Left colon (tissue), 2 donors: ENCODE data around the gene GPR119. TPM values are rescaled to one million over a fixed set of nuclear protein-coding genes. Genes with fewer than 3 reads are reported as not detected.
"Not testable (repeated sequence)": the region's sequence is repeated elsewhere in the genome, so short reads cannot be mapped to it uniquely, and the experiment has no call there.

Source experiments
- ATAC-seq: fragments of 200-7000 bp; cut with Tn5 transposase; one replicate; pipeline ENCODE4 v1.9.1; 2020; ENCODE audit warnings: mild to moderate bottlenecking, moderate library complexity
- DNase-seq, 2 donors: peaks; one replicate each; pipeline ENCODE4 v3.0.0-alpha.2; 2020
- intact Hi-C, 2 donors: fragments of 100-400 bp; cut with DNase I in 1 of 2; cut with micrococcal nuclease in 1 of 2; formaldehyde crosslinking; loops; one replicate each; pipeline versions ENCODE4 v1.11.2 to v1.14.0; 2022; cut with DNase I, micrococcal nuclease
- long read RNA-seq: library from polyadenylated mRNA; unstranded; transcript quantifications from one replicate; pipeline ENCODE4 v2.0.0, GENCODE V29; 2021
- total RNA-seq, 2 donors: library from RNA; stranded (reverse); fragmentation: NEBNext Ultra II Directional; extraction: Animal tissue kit (Norgen Biotek cat#: 25700); gene quantifications; one replicate each; pipeline ENCODE4 v1.2.1, GENCODE V29; 2021
- donor health status: DM: no; HTN: no; CAD: no.
- donor health status: DM: yes; HTN: yes; CAD: no.

The GPR119 gene
- under 1 TPM; 0.31 to 0.78 TPM for total RNA-seq
- long read RNA-seq = 0 reads

DNA sequence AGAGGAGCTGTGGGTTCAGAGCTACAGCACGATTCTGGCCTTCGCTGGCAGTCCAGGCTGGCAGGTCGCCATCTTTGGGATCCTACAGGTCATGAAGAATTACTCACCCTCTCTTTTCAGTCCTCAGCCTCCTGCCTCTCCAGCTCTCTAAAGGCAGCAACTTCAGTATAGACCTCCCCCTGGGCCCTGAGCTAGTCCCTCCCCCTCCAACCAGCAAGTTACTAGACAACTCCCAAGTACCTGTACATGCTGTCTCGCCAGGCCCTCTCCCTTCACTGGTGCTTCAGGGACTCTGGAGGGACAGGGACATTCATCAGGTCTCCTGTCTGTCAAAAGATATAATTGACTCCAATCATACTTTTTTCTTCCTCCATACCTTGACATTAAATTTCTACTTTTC, at the start of gene GPR119:
Gene GPR119, minus strand, starts transcription at position 155 of the 400 bp plus-strand sequence. CDS start 227 bp downstream, outside the sequence.
- ATAC-seq (no peak), DNase-seq (no peak)
- intact Hi-C loops = no loop called here

DNA sequence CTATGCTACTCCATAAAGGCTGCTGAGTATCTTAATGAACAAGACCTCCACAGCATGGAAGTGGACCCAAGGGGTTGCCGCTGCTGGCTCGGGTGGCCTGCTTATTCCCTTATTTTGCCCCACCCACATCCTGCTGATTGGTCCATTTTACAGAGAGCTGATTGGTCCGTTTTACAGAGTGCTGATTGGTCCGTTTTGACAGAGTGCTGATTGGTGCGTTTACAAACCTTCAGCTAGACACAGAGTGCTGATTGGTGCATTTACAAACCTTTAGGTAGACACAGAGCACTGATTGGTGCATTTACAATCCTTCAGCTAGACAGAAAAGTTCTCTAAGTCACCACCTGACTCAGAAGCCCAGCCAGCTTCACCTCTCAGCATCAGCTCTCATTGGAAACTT, 43.8 kb upstream of the GPR119 start:
- ATAC-seq, intact Hi-C loops, DNase-seq: not testable (repeated sequence)

DNA sequence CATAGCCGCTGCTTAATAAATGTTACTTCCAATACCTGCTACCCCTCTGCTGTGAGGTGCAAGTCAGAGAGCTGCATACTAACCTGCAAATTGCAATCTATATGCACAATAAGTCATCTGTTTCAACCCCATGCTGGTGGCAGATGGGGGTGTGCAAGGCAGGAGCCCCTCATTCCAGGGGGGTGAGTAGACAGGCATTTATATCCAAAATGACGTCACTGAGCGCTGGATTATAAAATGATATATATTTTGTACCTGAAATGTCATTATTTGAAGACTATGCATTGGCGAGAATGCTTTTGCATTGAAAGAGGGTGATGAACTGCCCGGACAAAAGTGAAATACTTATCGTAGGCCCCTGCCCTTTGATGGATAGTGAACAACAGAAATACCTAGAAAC, 41.1 kb upstream of the GPR119 start:
- DNase-seq (no peak), ATAC-seq (no peak)
- intact Hi-C loops = no loop called here

DNA sequence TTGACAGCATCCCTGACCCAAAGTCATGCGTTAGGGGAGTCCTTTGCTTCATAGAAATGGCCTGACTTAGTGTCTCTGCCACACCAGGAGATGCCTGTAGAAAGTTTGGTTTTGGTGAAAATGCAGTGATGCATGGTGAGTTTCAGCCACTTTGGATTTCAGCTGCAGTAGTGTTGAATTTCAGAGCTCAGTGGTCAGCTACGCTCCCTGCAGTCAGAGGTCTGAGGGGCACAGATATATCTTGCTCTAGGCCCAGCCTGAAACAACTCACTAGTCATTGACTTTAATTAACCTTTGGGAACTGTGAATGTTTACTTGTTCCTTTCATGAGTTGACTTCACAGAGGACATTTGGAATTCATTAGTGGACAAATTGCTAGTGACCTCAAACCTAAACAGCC, 33.8 kb upstream of the GPR119 start:
- DNase-seq = no peak
- ATAC-seq = no peak
- intact Hi-C loops = no loop called here

DNA sequence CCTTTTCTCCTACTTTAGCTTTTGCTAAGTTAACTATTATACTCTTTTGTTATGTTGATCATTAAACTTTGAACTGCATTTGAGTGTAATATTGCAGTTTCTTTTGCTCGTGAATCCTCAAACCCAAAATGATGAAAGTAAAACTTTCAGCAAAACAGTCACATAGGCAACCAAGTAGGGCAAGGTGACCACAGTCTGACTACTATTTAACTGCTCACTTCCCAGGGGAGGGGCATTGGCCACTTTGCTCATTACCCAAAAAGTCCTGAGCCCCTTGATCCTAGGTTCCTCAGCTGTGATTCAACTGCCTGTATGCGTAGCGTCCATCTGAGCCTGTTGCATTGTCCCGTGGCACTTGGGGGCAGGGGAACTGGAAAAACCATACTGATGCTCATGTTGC, 33.3 kb upstream of the GPR119 start:
- ATAC-seq = no peak
- no peak for DNase-seq
- intact Hi-C loops = no loop called here

DNA sequence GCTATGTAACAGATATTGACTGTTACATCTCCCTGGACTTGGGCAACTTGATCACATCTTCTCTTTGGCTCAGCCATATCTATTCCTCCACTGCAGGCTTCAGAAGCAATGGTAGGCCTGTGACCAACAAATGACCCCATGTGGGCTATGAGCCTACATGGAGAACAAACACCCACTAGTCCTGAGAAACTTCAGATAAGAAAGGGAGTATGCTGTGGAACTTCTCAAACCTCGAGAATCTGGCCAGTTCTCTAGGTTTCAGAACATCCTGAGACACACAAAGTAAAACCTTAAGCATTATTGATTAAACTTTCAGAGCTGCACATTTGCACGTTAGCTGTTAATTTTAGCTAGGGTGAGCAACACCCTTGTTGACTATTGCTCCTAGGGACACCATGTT, 32.6 kb upstream of the GPR119 start:
- intact Hi-C loops = no loop called here
- DNase-seq (no peak), ATAC-seq (no peak)

DNA sequence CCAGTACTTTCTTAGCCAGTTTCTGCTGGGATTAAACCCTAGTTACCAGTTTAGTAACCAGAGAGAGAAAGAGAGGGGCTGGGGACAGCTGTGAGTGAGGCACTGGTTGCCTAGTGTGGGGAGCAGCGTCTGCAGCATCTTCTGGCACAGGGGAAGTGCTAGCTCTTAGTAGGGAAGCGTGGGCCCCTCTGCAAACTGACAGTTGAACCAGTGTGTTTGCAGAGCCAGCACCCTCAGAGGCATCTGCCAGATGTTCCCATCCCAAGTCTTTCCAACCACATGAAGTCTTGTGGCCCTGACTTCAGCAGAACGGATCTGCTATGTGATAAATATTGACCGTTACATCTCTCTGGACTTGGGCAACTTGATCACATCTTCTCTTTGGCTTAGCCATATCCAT, 31.3 kb upstream of the GPR119 start:
- no peak for DNase-seq
- intact Hi-C loops = no loop called here
- ATAC-seq = no peak

DNA sequence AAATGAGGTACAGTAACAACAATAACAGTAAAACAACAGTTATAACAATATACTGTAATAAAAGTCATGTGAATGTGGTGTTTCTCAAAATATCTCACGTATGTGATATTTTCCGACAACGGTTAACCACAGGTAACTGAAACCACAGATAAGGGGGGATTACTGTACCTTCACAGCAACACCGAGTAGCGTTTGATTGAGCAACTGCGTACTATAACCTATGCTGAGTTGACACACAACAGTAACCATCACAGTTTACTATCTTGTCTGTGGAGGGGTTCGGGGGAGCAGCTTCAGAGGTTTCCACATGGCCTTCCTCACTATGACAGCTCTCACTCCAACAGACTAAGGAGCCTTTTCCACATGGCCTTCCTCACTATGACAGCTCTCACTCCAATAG, 29.7 kb upstream of the GPR119 start:
- DNase-seq (no peak), ATAC-seq (no peak)
- intact Hi-C loops = no loop called here

DNA sequence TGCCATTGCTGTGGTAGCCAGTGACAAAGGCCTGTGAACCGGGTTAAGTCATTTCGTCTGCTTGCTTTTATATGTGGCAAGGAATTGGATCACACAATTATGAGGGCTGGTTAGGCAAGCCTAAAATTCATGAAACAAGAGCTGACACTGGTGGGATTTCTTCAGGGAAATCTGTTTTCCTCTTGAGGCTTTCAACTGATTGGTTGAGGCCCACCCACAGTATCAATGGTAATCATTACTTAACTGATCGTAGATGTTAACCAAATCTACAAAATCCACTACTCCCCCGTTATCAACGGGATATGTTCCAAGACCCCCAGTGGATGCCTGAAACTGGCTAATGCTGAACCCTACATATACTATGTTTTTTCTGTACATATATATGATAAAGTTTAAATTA, 29.3 kb upstream of the GPR119 start:
- DNase-seq = no peak
- ATAC-seq = no peak
- intact Hi-C loops = no loop called here

DNA sequence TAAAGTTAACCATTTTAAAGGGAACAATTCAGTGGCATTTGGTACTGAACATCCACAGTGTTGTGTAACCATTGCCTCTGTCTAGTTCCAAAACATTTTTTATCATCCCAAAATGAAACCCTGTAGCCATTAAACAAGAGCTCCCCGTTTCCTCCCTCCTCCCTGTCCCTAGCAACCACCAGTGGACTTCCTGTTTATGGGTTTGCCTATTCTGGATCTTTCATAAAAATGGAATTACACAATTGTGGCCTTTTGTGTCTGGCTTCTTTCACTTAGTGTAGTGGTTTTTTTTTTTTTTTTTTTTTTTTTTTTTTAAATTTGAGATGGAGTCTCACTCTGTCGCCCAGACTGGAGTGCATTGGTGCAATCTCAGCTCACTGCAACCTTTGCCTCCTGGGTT, 27.9 kb upstream of the GPR119 start:
- intact Hi-C loops = no loop called here
- DNase-seq (no peak), ATAC-seq (no peak)

DNA sequence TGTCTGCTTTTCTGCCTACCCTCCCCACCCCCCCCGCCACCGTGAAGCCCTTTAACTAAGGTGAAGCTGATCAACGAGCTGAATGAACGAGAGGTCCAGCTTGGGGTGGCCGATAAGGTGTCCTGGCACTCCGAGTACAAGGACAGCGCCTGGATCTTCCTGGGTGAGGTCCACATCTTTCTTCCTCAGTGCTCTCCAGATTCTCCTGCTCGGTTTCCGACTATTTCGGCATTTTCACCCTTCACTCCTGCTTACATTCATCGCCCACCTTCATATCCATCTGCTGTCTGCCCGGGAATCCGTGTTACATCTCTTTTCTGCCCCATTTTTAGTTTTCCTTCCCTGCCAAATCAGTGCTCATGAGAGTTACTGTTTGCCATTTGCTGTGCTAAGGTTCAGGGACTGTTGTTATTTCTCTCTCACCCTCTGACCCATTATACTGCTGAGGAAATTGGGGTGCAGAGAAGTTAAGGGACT, 16.8 kb upstream of the GPR119 start:
- intact Hi-C loops = no loop called here
- no peak for DNase-seq
- peak; percentile 32 for ATAC-seq

DNA sequence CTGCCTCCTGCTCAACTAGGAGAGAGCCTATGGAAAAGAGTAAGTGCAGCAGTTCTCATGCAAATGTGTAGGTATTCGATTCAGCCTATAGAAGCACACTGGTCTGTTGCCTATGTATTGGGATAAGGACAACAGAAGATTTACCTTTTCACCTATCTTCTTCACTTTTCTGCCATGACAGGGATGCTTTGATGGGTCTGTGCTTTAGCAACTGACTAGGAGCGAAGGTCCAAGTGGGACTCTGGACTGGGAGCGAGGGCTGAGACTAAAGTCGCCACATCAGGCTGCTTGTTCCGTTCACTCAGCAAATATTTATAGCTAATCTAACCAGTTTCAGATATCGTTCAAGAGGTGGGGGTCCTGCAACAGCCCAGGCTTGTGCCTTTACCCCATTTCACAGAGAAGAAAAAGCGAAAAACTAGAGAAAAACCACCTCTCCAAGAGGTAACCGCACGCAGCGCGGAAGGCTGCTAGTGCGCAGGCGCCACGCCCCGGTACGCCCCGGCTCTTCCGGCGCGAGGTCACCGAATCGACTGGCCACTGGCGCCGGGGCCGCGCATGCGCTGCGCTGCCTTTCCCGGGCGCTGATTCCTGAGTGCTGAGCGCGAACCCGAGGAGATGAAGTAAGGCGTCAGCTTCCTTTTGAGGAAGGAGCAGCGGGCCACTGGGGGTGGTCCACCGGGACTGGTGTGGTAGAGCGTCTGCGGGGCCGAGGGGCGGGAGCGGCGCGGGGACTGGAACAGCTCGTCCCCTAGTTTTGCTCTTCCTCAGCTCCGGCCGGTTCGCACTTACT, 16.1 kb upstream of the GPR119 start, which contains the start of gene RBMX2:
Gene RBMX2, plus strand, starts transcription at position 573 of the 793 bp plus-strand sequence. Its CDS starts 46 bp downstream, at position 619.
- DNase-seq (peak; percentile 65 to 74), ATAC-seq (peak; percentile 99)
- intact Hi-C loops = no loop called here

DNA sequence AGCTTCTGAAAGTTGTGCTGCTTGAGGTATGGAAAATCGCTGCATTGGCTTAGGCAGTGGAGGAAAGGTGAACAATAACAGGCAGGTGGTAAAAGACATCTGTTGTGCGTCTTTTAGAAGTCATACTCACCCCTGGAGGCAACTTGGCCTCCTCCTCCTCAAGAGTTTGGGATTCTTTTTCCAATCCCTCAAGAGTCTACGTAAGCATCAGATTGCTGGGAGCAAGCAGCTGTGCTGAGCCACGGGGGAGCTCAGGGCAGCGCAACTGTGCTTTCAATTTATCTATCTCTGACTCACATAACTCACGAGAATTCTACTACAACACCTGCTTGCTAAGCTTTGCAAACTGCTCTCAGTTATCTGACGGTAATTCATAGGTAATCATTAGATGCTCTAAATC, 9.9 kb upstream of the GPR119 start:
- ATAC-seq = no peak

DNA sequence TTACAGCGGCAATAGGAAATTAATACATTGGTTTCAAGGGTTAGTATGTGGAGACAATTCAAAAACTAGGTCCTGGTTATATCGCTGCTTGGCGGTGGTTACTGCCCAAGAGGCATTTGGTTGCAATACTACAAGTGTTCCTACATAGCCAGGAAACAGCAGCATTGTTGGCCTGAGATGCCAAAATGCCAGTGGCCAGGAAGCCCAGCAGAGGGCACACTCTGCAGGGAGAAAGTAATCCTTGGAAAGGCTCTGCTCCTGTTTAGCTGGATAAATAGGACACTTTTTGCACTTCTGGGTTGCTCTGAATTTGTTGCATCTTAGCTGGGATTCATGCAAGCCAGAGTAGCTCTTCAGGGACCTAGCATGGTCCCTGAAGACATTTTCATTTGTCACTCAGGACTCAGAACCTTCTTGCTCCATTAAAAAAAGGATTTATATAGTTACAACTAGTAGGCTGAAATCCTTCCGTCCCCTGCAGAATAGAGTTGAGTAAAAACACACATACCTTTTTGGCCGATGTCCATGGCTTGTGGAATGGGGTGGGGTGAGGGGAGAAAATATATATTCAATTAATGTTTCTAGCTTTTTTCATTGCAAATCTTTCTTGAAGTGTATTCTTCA, 8.1 kb upstream of the GPR119 start:
- ATAC-seq = peak; percentile 58
- DNase-seq = peak in 1 of 2 donors; percentile 21
- intact Hi-C loops = loop anchor here in 1 of 2 donors (5.0 kb wide), 1 partner anchor 524 kb away; no protein-coding TSS in a partner anchor

More for the DNA sequence above, 9.9 kb upstream of the GPR119 start:
- no peak for DNase-seq
- intact Hi-C loops = no loop called here

DNA sequence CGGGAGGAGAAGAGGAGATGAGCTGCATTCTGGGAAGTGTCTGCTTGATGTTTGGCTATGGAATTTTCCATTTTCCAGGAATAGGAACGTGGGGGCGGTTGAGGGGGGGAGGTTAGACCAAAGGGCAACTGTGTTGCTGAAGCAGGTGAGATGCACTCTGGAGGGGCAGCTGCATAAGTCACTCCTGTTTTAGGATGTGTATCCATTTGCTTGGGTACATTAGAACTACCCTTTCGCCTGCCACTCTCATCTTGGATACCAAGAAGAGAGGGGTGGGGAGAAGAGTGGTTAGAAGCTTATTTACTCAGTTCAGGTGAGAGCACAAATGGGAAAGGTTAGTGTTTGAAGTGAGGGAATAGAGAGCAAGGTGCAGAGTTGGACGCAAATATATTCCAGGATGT, 934 bp upstream of the GPR119 start:
- intact Hi-C loops = no loop called here
- ATAC-seq (no peak), DNase-seq (no peak)

DNA sequence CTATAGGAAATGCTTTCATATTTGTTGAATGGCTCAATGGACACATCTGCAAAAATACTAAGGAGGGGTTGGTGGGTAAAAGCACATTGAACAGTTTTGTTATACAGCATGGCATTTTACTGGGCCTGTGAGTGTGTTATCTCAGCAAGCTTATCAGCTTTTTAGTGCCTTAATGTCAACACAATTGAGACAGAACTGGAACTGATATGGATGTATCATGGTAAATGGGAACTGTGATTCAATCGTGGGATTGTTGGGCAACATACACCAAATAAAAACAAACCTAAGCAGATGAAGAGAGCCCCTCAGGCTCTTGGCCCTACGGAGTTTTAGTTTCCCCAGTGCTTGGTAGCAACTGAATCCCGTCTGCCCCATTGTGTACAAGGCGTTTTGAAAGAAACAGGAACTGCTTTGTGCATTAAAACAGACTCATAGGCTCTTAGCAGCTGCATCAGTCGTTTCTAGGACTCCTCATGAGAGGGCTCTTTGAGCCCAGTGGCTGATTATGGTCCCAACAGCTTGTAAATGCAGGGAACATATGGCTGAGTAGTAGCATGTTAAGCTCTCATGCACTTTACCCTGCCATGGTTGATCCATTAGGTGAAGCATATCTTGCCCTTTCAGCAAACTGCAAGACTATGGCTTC, 7.3 kb downstream of the GPR119 start:
- ATAC-seq (peak; percentile 70), DNase-seq (no peak)
- intact Hi-C loops = no loop called here

DNA sequence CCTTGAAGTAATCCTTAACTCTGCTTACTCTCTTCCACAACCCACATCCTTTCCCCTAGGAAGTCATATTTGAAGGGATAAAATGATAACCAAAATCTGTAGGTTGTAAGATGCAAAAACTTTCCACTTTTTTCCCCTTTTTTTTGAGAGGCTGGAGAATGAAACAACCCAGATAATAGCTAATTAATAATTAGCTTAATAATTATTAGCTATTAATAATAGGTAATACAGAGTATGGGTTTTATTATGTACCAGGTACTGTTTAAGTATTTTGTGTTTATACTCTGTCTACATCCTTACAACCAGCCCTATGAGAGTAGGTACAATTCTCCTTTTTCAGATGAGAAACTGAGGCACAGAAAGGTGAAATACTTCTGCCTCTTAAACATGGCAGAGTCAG, 9.4 kb downstream of the GPR119 start:
- ATAC-seq = no peak
- intact Hi-C loops = no loop called here
- no peak for DNase-seq

DNA sequence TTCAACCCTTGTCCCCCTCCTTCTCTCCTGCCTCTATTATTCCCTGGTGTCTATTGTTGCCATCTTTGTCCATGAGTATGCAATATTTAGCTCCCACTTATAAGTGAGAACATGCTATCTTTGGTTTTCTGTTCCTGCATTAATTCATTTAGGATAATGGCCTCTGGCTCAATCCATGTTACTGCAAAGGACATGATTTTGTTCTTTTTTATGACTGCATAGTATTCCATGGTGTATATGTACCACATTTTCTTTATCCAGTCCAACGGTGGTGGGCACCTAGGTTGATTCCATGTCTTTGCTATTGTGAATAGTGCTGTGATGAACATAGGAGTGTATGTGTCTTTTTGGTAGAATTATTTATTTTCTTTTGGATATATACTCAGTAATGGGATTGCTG, 33.4 kb downstream of the GPR119 start:
- DNase-seq, ATAC-seq, intact Hi-C loops: not testable (repeated sequence)

DNA sequence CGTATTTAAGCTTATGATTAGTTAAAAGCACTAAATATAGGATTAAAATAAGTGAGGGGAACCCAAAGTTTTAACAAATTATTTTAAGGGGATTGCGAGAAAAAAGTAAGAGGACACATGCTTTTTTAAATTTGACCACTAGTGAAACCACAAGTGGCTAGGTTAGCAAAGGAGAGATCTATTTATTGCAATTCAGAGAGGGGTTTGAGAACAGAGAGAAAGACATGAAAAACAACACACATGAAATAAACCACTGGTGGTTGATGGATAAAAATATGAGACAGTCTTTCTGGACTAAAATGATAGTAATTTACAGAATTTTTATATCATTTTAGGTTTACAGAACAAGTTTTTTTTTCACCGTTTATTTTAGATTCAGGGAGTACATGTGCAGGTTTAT, 33.9 kb downstream of the GPR119 start:
- DNase-seq (no peak), ATAC-seq (no peak)
- intact Hi-C loops = no loop called here

DNA sequence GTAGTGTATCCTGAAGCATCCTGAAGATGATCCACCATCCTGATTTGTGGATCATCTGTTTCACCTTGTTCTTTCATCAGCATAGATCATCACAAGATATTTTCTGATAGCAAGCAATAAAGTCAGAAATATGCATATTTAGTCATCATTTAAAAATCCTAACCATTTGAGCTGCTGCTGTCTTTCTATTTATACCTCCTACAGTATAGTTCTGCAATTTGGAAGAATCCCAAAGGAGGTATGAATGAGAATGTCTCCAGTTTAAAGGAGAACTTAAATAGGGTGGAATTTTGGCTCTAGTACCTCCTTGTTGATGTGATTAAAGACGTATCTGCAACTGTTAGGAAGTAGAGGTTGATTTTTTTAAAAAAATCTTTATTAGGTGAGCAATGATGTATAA, 38.2 kb downstream of the GPR119 start:
- no peak for DNase-seq
- intact Hi-C loops = no loop called here

More for the DNA sequence above, 38.2 kb downstream of the GPR119 start:
- ATAC-seq = no peak
